ENCODE data around the gene TIMM21. TPM values are rescaled to one million over a fixed set of nuclear protein-coding genes. Genes with fewer than 3 reads are reported as not detected.

Gene TIMM21
- total RNA-seq, 3 donors from 2014 or later = 30.8 to 38.1 (median 35.9) TPM

GRCh38 chr18:74139411-74139810 lies 8.9 kb upstream of the TIMM21 start:
- Histone ChIP-seq H3K9me3 (no peaks in the 10 kb centered on the region), H3K27me3 (no peaks in the 10 kb centered on the region), H3K4me3 (no peak overlapping the region), H3K36me3 (no peaks in the 10 kb centered on the region), H3K4me1 (no peaks in the 10 kb centered on the region), H3K27ac (no peak overlapping the region)
- DNase-seq (ENCODE audit: low spot score in 2 of 2) = no peak
- TF ChIP-seq POLR2A (IDR thresholded peaks at IDR 0.05) (no peak), CTCF (IDR thresholded peaks at IDR 0.05) (no peak), POLR2AphosphoS5 (IDR thresholded peaks at IDR 0.05) (no peak)
- intact Hi-C loops (cut with DNase I; ENCODE audit: low total_unique reads) = no loop called here

- no peak for TF ChIP-seq POLR2A (IDR thresholded peaks at IDR 0.05)
- no peak for TF ChIP-seq POLR2AphosphoS5 (IDR thresholded peaks at IDR 0.05)
- TF ChIP-seq CTCF (IDR thresholded peaks at IDR 0.05) = no peak
- intact Hi-C loops (cut with DNase I; ENCODE audit: low total_unique reads) = no loop called here
- no peak overlapping the region for H3K4me3 ChIP-seq
- H3K36me3 ChIP-seq = no peaks in the 10 kb centered on the region
- H3K4me1 ChIP-seq = no peaks in the 10 kb centered on the region
- H3K9me3 ChIP-seq = no peaks in the 10 kb centered on the region
- H3K27ac ChIP-seq = no peak overlapping the region
- DNase-seq (ENCODE audit: low spot score in 2 of 2) = no peak
- H3K27me3 ChIP-seq = no peaks in the 10 kb centered on the region
Measured at GRCh38 chr18:74139888-74140287, 8.4 kb upstream of the TIMM21 start.

- no peaks in the 10 kb centered on the region for H3K36me3 ChIP-seq
- H3K4me1 ChIP-seq = no peaks in the 10 kb centered on the region
- DNase-seq (ENCODE audit: low spot score in 2 of 2) = no peak
- intact Hi-C loops (cut with DNase I; ENCODE audit: low total_unique reads) = no loop called here
- H3K9me3 ChIP-seq = no peaks in the 10 kb centered on the region
- no peak overlapping the region for H3K27ac ChIP-seq
- H3K4me3 ChIP-seq = no peak overlapping the region
- H3K27me3 ChIP-seq = no peaks in the 10 kb centered on the region
- TF ChIP-seq CTCF (IDR thresholded peaks at IDR 0.05) (no peak), POLR2A (IDR thresholded peaks at IDR 0.05) (no peak), POLR2AphosphoS5 (IDR thresholded peaks at IDR 0.05) (no peak)
Measured at GRCh38 chr18:74140582-74140981, 7.7 kb upstream of the TIMM21 start.

- no peaks in the 10 kb centered on the region for H3K9me3 ChIP-seq
- H3K27ac ChIP-seq = no peak overlapping the region
- H3K36me3 ChIP-seq = no peaks in the 10 kb centered on the region
- no peaks in the 10 kb centered on the region for H3K4me1 ChIP-seq
- intact Hi-C loops (cut with DNase I; ENCODE audit: low total_unique reads) = no loop called here
- no peaks in the 10 kb centered on the region for H3K27me3 ChIP-seq
- H3K4me3 ChIP-seq = no peak overlapping the region
- DNase-seq (ENCODE audit: low spot score in 2 of 2) = peak in 1 of 2 donors; percentile 54
- TF ChIP-seq CTCF (IDR thresholded peaks at IDR 0.05) = no peak
- TF ChIP-seq POLR2A (IDR thresholded peaks at IDR 0.05) = no peak
- TF ChIP-seq POLR2AphosphoS5 (IDR thresholded peaks at IDR 0.05) = no peak
Measured at GRCh38 chr18:74141667-74142066, 6.7 kb upstream of the TIMM21 start.

- no peak for TF ChIP-seq CTCF (IDR thresholded peaks at IDR 0.05)
- TF ChIP-seq POLR2A (IDR thresholded peaks at IDR 0.05) = no peak
- no peak for TF ChIP-seq POLR2AphosphoS5 (IDR thresholded peaks at IDR 0.05)
- intact Hi-C loops (cut with DNase I; ENCODE audit: low total_unique reads) = no loop called here
- H3K9me3 ChIP-seq = no peaks in the 10 kb centered on the region
- no peak overlapping the region for H3K4me3 ChIP-seq
- no peaks in the 10 kb centered on the region for H3K36me3 ChIP-seq
- DNase-seq (ENCODE audit: low spot score in 2 of 2) = no peak
- H3K4me1 ChIP-seq = no peaks in the 10 kb centered on the region
- H3K27ac ChIP-seq = no peak overlapping the region
- no peaks in the 10 kb centered on the region for H3K27me3 ChIP-seq
Measured at GRCh38 chr18:74142252-74142651, 6.1 kb upstream of the TIMM21 start.
